GM18499 (cell line): ENCODE data around the gene ACP7.
"Not testable (repeated sequence)": the region's sequence is repeated elsewhere in the genome, so short reads cannot be mapped to it uniquely, and the experiment has no call there.

Experiments used
- ATAC-seq: cut with Tn5 transposase; IDR thresholded peaks from one replicate; pipeline ENCODE4 v1.9.1; 2021; ENCODE audit warnings: moderate number of reproducible peaks; ENCODE audit not compliant: insufficient read depth, unreplicated experiment

Gene ACP7

DNA sequence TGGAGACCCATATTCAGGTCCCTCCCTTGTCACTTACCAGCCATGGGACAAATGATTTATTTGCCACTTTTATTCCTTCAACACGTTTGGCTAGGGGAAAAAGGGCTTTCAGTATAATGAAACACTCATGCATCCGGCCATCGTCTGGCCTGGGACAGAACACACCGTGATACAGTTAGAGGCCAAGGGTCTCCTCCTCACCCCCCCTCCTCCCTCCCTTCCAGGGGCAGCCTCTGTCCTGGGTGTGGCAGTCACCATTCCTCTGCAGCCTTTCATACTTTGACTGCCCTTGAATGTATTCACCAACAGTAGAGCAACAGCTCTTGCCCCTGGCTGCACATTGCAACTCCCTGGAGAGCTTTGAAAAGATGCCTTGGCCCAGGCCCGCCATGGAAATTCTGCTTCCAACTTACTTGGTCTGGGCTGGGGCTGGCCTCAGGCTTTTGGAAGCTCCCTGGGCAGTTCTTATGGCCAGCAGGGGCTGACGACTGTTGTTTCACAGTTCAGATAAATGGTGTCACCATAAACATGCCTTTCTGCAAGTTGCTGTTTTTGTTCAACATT is 44.4 kb downstream of the ACP7 start:
- ATAC-seq: no peak

- ATAC-seq: no peak
Measured at GRCh38 chr19:39129116-39129515, 44.9 kb downstream of the ACP7 start.

DNA sequence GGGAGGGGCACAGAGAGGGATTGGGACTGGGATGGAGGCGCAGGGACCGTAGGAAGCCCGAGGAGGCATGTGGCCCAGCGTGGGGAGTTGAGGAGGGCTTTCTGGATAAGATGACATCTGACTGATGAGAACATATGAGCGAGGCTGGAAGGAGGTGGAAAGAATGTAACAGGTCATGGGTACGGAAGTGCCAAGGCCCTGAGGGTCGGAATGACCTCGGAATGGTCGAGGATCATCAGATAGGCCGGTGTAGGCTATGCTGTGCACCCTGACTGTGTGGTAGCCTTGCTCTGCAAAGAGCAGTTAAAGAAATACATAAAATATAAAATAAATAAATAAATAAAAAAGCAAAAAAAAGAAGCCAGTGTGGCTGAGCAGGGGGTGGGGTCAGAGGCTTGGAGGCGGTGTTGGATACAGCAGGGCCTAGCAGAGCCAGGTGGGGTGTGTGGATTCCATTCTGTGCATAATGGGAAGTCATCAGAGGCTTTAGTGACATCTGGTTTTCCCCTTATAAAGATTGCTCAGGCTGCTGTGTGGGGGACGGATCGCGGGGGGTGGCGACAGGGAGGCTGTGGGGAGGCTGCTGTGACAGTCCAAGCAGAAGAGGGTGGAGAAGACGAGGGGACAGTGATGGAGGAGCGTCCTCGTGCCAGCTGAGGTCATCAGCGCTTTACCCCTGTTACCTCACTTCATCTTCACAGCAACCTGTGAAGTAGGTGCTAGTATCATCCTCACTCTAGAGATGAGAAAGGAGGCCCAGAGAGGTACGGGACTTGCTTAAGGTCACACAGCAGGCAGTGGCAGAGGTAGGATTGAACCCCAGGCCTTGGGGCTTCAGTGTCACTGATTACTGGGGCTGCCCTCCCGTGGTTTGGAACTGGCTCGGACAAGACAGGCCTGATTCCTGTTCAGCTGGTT is 46.4 kb downstream of the ACP7 start:
- no peak for ATAC-seq

DNA sequence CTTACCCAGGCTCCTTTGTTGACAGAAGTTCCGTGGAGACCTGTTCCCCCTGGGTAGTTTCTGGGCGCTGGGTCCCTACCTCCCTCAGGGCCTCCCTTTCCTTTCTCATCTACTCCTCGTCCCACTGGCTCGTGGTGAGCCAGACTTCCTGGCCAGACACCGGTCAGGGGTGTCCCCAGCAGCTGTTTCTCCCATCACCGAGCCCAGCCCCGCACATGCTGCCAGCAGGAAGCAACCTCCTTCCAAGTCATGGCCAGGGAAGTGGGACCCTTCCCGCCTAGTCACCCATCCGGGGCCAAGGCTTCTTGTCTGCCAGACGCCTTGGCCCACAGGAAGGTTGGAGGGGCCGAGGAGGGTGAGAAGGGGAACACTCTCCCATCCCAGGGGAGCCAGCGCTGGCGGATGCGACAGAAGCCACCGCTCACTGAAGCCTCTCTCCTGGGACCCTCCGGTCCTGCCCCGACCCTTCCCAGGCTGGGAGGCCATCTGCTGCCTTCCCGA is 47.1 kb downstream of the ACP7 start:
- no peak for ATAC-seq

GRCh38 chr19:39132344-39132969 is 48.3 kb downstream of the ACP7 start:
- ATAC-seq: no peak

- no peak for ATAC-seq
Measured at GRCh38 chr19:39133431-39134270, 49.5 kb downstream of the ACP7 start.

DNA sequence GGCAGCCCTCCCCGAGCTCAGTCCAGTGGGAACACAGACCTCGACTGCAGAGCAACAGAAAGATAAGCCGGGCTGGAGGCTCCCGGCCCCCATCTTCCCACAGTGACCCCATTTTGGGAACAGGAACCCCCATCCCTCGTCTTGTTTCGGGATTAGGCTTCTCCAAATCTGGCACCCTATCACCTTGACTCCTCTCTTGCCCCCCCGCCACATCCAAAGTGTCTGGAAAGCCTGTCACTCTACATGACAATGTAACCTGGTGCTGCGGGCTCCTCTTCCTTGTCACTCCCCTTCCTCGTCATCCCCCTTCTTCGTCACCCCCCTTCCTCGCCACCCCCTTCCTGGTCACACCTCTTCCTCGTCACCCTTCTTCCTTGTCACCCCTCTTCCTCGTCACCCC is 51.5 kb downstream of the ACP7 start:
- ATAC-seq: no peak

DNA sequence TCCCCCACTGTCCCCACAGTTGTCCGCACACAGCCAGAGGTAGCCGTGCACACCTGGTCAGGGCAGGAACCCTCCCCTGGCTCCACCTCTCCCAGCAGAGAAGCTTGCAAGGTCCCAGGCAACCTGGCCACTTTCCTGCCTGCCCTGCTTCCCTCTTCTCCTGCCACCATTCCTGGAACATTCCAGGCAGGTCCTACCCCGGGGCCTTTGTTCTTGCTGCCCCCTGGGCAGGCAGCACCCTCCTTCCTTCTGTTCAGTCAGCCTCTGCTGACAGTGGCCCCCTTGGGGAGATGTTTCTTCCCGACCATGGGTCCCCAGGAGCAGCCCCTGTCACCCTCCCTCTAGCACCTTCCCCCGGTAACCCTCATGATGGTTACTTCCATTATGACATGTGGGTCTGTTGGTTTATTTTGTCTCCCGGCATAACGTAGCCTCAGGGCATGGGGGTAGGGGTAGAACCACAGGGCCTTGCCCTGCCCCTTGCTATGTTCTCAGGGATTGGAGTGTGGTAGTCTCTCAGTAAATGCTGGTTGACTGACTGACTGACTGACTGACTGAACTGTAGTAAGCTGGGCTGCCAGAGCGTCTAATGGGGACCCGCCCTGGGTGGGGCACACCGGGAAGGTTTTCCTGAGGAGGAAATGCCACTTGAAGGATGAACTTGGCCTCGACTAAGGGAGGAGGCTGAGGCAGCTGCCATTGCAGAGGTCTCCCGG is 52.2 kb downstream of the ACP7 start:
- no peak for ATAC-seq

DNA sequence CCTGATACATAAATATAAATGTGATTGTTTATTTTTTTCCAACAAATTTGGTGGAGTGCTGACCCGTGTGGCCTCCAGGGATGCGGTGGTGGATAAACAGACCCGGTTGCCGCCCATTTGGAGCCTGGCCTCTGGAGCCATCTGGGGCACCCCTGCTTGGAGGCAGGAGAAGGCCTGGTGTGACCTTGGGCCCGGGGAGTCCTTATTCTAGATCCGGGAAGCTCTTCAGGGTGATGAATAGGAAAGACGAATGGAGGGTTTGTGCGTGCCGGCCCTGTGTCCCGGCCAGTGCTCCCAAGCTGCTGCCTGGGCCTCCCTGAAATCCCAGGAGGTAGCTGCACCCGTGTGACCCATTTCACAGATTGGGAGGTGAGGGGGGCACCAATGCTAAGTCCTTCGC is 53.0 kb downstream of the ACP7 start:
- no peak for ATAC-seq

DNA sequence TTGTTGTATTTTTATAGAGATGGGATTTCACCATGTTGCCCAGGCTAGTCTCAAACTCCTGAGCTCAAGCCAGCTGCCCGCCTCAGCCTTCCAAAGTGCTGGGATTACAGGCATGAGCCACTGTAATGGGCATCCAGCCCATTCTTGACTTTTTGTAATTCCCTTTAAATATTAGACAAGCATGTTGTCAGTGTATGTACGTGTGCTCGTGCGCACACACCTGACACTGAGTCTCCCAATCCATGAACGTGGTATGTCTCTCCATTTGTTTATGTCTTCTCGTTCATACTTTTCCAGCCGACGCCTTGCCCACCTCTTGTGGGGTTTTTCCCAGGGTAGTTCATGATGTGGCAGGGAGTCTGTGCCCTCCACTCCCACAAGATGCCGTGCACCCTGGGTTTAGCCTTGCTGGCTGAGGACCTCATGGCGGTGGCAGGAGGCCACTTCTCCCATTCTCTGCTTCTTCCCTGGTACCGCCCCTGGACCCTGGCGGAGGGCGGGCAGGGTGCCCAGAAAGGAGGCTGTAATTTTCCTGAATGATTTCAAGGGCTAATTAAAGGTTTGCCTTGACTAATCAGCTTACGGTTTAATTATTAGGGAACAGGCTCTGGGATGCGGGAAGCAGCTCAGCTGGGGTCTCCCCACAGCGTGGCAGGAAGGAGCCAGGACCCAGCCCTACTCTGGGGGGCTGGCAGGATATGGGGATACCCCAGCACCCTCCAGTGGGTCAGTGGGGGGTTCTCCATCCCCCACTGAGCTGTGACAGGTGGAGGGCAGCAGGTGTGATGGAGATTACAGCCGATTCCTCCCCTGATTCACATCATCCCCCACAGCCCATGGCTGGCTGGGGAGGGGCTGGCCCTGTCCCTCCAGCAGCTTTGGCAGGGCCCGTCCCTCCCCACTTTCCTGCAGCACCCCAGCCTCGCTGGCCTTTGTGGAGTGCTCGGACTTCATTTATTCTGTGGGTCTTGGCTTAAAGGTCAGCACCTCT is 54.3 kb downstream of the ACP7 start:
- no peak for ATAC-seq

DNA sequence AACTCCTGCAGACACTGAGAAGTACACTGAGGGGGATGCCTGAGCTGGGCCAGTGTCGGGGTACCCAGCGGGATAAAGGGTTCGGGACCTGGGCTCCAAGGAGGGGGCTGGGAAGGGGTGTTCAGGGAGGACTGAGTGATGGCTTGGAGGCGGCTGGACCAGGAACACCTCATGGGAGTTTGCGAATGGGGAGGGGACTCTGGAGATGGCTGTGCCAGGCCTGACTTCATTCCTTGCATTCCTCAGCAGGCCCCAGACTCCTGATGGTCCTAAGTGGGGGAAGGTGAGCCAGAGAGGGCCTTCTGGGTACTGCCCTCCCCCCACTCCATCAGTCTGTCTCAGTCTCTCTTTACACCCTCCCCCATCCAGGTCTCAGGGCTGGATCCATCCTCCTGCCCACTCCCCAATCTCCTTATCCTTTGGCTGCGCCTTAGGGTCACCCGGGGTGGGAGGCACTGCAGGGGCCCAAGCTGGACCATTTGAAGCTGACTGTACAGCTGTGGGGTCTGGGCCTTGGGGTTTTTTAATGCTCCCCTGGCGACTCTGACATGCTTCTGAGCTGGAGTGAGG is 55.2 kb downstream of the ACP7 start:
- ATAC-seq: no peak

GRCh38 chr19:39139971-39140453 is 55.8 kb downstream of the ACP7 start:
- no peak for ATAC-seq

- no peak for ATAC-seq
Measured at GRCh38 chr19:39140594-39140993, 56.4 kb downstream of the ACP7 start.

- no peak for ATAC-seq
Measured at GRCh38 chr19:39141929-39142328, 57.8 kb downstream of the ACP7 start.

- no peak for ATAC-seq
Measured at GRCh38 chr19:39142630-39143029, 58.5 kb downstream of the ACP7 start.

DNA sequence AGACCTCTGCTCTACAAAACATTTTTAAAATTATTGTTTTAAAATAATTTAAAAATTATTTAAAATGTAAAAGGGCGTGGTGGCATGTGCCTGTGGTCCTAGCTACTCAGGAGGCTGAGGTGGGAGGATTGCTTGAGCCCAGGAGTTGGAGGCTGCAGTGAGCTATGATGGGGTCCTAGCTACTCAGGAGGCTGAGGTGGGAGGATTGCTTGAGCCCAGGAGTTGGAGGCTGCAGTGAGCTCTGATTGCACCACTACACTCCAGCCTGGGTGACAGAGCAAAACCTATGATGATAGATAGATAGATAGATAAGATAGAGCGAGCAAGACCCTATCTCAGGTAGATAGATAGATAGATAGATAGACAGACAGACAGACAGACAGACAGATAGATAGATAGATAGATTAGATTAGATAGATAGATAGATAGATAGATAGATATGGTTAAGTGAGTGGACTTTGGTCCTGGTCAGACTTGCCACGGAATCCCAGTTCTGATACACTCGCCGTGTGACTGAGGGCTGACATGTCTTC is 59.7 kb downstream of the ACP7 start:
- not testable (repeated sequence) for ATAC-seq

GRCh38 chr19:39144290-39145071 is 60.3 kb downstream of the ACP7 start:
- ATAC-seq: no peak
